HCT116 (cell line): Measurements from ENCODE around the gene CNTROB. TPM values are rescaled to one million over a fixed set of nuclear protein-coding genes. Genes with fewer than 3 reads are reported as not detected.

Source experiments
- ATAC-seq: fragments of 200-7000 bp; cut with Tn5 transposase; 2 replicates; pipeline ENCODE4 v1.9.1; 2020; ENCODE audit warnings: mild to moderate bottlenecking, moderate library complexity
- BruUV-seq: library from RNA; stranded (reverse); fragments of 400-500 nt; replicated peaks from 2 replicates; lab custom pipeline; 2021; lab: Mats Ljungman, UMichigan
- CTCF ChIA-PET: fragments of 300-600 bp; sonication (Branson Sonifier 250); formaldehyde crosslinking; loops from one replicate; lab custom pipeline; 2021; ENCODE audit warnings: antibody characterized with exemption; lab: Charles Lee
- POLR2A ChIA-PET: fragments of 300-600, 350-600 bp; sonication (Branson Sonifier 250); formaldehyde crosslinking; loops from one replicate; lab custom pipeline; 2021; ENCODE audit warnings: antibody characterized with exemption; lab: Charles Lee
- RAD21 ChIA-PET, 2 experiments: fragments of 300-600 bp; sonication (Branson Sonifier 250); formaldehyde crosslinking; loops; one replicate each; lab custom pipeline; 2023; ENCODE audit warnings: low total read pairs in 2 of 2; ENCODE audit not compliant: uncharacterized antibody in 2 of 2, unreplicated experiment in 2 of 2, low non-redundant PET in 1 of 2; lab: Charles Lee
- DNase-seq: peaks from one replicate; pipeline ENCODE4 v3.0.0-alpha.2; 2010; ENCODE audit warnings: low read depth, low spot score
- H2AFZ ChIP-seq: fragments of 200-600 bp; shearing (Covaris generic), sonication (generic); 2 replicates; pipeline ENCODE4 v1.6.1; 2017; ENCODE audit warnings: low read depth, mixed run types, mixed read lengths, antibody characterized with exemption, low read length; ENCODE audit not compliant: poor library complexity, severe bottlenecking
- H3K27ac ChIP-seq: 2 replicates; pipeline ENCODE4 v1.5.1; 2012; ENCODE audit warnings: low read depth, low read length
- H3K27me3 ChIP-seq: fragments of 200-600 bp; sonication (generic); 2 replicates; pipeline ENCODE4 v1.6.1; 2016; ENCODE audit warnings: mixed run types, low read length, mixed read lengths; ENCODE audit not compliant: insufficient read depth
- H3K36me3 ChIP-seq, 2 experiments: fragments of 200-500 bp in 1 of 2; fragments of 200-600 bp in 1 of 2; sonication (Bioruptor generic) in 1 of 2; sonication (generic) in 1 of 2; 2 replicates each; pipeline versions ENCODE4 v1.5.1 to v1.6.1; 2014 to 2016; ENCODE audit warnings: low read length in 2 of 2, inconsistent platforms in 1 of 2, mixed read lengths in 1 of 2, mixed run types in 1 of 2; ENCODE audit not compliant: insufficient read depth in 2 of 2, control insufficient read depth in 1 of 2
- H3K4me1 ChIP-seq, 2 experiments: fragments of 200-600 bp in 1 of 2; sonication (generic) in 1 of 2; 2 replicates each; pipeline versions ENCODE4 v1.5.1 to v1.6.1; 2012 to 2017; ENCODE audit warnings: low read length in 2 of 2, inconsistent platforms in 1 of 2, mild to moderate bottlenecking in 1 of 2, mixed read lengths in 1 of 2, mixed run types in 1 of 2, moderate library complexity in 1 of 2; ENCODE audit not compliant: insufficient read depth in 2 of 2, control insufficient read depth in 1 of 2
- H3K4me2 ChIP-seq: fragments of 200-600 bp; sonication (generic); 2 replicates; pipeline ENCODE4 v1.6.1; 2017; ENCODE audit warnings: mixed run types, low read length, mixed read lengths
- H3K4me3 ChIP-seq, 2 experiments: fragments of 200-600 bp in 1 of 2; sonication (generic) in 1 of 2; replicated peaks in 1 of 2; 2 replicates each; pipeline ENCODE4 v1.5.1; 2011 to 2016; ENCODE audit warnings: low read length in 2 of 2, control low read depth in 1 of 2, low read depth in 1 of 2, mild to moderate bottlenecking in 1 of 2, mixed read lengths in 1 of 2, mixed run types in 1 of 2
- H3K79me2 ChIP-seq: fragments of 200-600 bp; sonication (generic); 2 replicates; pipeline ENCODE4 v1.6.1; 2017; ENCODE audit warnings: mild to moderate bottlenecking, mixed run types, low read length, moderate library complexity, mixed read lengths; ENCODE audit not compliant: insufficient read depth
- H3K9ac ChIP-seq: fragments of 200-600 bp; sonication (generic); 2 replicates; pipeline ENCODE4 v1.6.1; 2016; ENCODE audit warnings: low read length, mixed read lengths
- H3K9me2 ChIP-seq: fragments of 200-600 bp; sonication (generic), shearing (Covaris generic); 2 replicates; pipeline ENCODE4 v1.6.1; 2017; ENCODE audit warnings: mixed run types, mild to moderate bottlenecking, moderate library complexity; ENCODE audit not compliant: insufficient read depth
- H3K9me3 ChIP-seq, 2 experiments: fragments of 200-500 bp in 1 of 2; fragments of 200-600 bp in 1 of 2; sonication (Bioruptor generic) in 1 of 2; sonication (generic) in 1 of 2; 2 replicates each; pipeline ENCODE4 v1.6.1; 2014 to 2017; ENCODE audit warnings: low read length in 2 of 2, mixed read lengths in 2 of 2, inconsistent platforms in 1 of 2, low read depth in 1 of 2, mild to moderate bottlenecking in 1 of 2, mixed run types in 1 of 2, moderate library complexity in 1 of 2; ENCODE audit not compliant: control insufficient read depth in 1 of 2, insufficient read depth in 1 of 2
- H4K20me1 ChIP-seq: fragments of 200-600 bp; sonication (generic), shearing (Covaris generic); 2 replicates; pipeline ENCODE4 v1.6.1; 2017; ENCODE audit warnings: mixed run types, mild to moderate bottlenecking, moderate library complexity; ENCODE audit not compliant: insufficient read depth
- CEBPB ChIP-seq: IDR thresholded peaks from 2 replicates; pipeline ENCODE4 v1.6.1; 2012; ENCODE audit warnings: low read depth
- CTCF ChIP-seq, 3 experiments: fragments of 200-600 bp in 1 of 3; sonication (generic) in 1 of 3; IDR thresholded peaks in 2 of 3; conservative IDR thresholded peaks in 1 of 3; 2 replicates each; pipeline ENCODE4 v1.5.1; 2012 to 2017; ENCODE audit warnings: low read depth in 2 of 3, low read length in 2 of 3, antibody characterized with exemption in 1 of 3, borderline replicate concordance in 1 of 3, control low read depth in 1 of 3, mild to moderate bottlenecking in 1 of 3, mixed read lengths in 1 of 3, mixed run types in 1 of 3, moderate library complexity in 1 of 3; ENCODE audit not compliant: insufficient read depth in 1 of 3
- EZH2phosphoT487 ChIP-seq: fragments of 200-600 bp; IDR thresholded peaks from 2 replicates; pipeline ENCODE4 v1.6.1; 2018; ENCODE audit warnings: antibody characterized with exemption, borderline replicate concordance
- JUND ChIP-seq: IDR thresholded peaks from 2 replicates; pipeline ENCODE4 v1.6.1; 2012
- POLR2A ChIP-seq: IDR thresholded peaks from 2 replicates; pipeline ENCODE4 v1.7.0; 2011; ENCODE audit warnings: borderline replicate concordance; ENCODE audit not compliant: insufficient read depth, insufficient read length; ENCODE audit errors: extremely low read depth
- POLR2AphosphoS5 ChIP-seq: IDR thresholded peaks from 2 replicates; pipeline ENCODE4 v1.6.1; 2011; ENCODE audit warnings: mild to moderate bottlenecking, low read depth, low read length, moderate library complexity
- RAD21 ChIP-seq: IDR thresholded peaks from 2 replicates; pipeline ENCODE4 v1.6.1; 2012; ENCODE audit warnings: low read depth, mild to moderate bottlenecking
- SIN3A ChIP-seq: IDR thresholded peaks from 2 replicates; pipeline ENCODE4 v1.6.1; 2012; ENCODE audit warnings: low read depth
- TCF7L2 ChIP-seq: IDR thresholded peaks from 2 replicates; pipeline ENCODE4 v1.7.0; 2011; ENCODE audit warnings: borderline replicate concordance, inconsistent platforms; ENCODE audit not compliant: insufficient read depth, insufficient read length; ENCODE audit errors: extremely low read depth
- YY1 ChIP-seq: IDR thresholded peaks from 2 replicates; pipeline ENCODE4 v1.6.1; 2011; ENCODE audit warnings: low read length, low read depth, moderate library complexity, mild to moderate bottlenecking; ENCODE audit not compliant: insufficient replicate concordance; ENCODE audit errors: extremely low read depth
- intact Hi-C: fragments of 100-400 bp; cut with micrococcal nuclease; formaldehyde crosslinking; loops from 2 replicates; pipeline ENCODE4 v1.10.0; 2022
- total RNA-seq: library from RNA; stranded (reverse); gene quantifications from one replicate; pipeline ENCODE4 v1.2.1, GENCODE V29; 2021; ENCODE audit not compliant: unreplicated experiment

The CNTROB gene
- total RNA-seq, 1 experiment from 2014 or later, result 54.6 TPM

DNA sequence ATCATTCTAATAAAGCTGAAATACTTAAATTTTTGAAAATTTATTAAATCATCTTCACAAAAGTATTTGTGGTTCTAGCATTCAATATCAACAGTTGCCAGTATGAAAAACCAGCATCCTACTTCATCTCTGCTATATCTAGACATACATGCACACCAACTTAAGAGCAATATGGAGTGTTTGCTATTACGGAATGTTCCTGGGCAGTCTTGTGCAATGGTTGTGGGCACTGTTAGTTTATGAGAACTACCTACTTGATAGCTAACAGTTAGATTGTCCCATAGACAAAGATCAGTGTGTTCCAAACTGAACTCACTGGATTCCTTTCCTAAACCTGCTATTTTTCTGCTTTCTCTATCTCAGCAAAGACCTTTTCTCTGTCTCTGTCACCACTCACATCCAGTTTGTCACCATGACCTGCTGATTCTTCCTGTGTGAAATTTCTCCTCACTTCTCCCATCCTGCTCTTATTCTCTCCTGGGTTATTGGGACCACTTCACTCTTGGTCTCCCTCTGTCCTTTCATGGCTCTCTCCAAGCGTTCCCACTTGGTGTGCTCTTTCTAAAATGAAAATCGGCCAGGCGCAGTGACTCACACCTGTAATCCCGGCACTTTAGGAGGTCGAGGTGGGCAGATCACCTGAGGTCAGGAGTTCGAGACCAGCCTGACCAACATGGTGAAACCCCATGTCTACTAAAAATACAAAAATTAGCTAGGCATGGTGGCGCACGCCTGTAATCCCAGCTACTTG lies 27.7 kb downstream of the CNTROB start:
- TF ChIP-seq POLR2A, result no peak
- ChIA-PET CTCF (no interaction called here), RAD21 (no interaction called here), POLR2A (no interaction called here)
- H3K4me2 ChIP-seq, result no peak overlapping the region
- no peaks in the 10 kb centered on the region for H3K36me3 ChIP-seq
- no peaks in the 10 kb centered on the region for H3K27me3 ChIP-seq
- no peaks in the 10 kb centered on the region for H3K4me1 ChIP-seq
- no TSS peak for BruUV-seq
- ATAC-seq (no peak), DNase-seq (no peak)
- H3K9me2 ChIP-seq, result no peaks in the 10 kb centered on the region
- H3K4me3 ChIP-seq, result no peak overlapping the region
- intact Hi-C loops, result no loop called here
- no peak overlapping the region for H2AFZ ChIP-seq
- no peaks in the 10 kb centered on the region for H3K9me3 ChIP-seq
- no peaks in the 10 kb centered on the region for H4K20me1 ChIP-seq
- no peak overlapping the region for H3K9ac ChIP-seq
- H3K79me2 ChIP-seq, result no peaks in the 10 kb centered on the region
- no peak overlapping the region for H3K27ac ChIP-seq

GRCh38 chr17:7961421-7961820 lies 29.4 kb downstream of the CNTROB start:
- ATAC-seq (no peak), DNase-seq (no peak)
- intact Hi-C loops, result no loop called here
- no peak overlapping the region for H3K27ac ChIP-seq
- H2AFZ ChIP-seq, result no peak overlapping the region
- no peaks in the 10 kb centered on the region for H3K79me2 ChIP-seq
- no peaks in the 10 kb centered on the region for H3K9me2 ChIP-seq
- ChIA-PET RAD21 (no interaction called here), POLR2A (no interaction called here), CTCF (no interaction called here)
- TF ChIP-seq TCF7L2, result no peak
- no peak for TF ChIP-seq YY1
- TF ChIP-seq SIN3A, result no peak
- TF ChIP-seq POLR2AphosphoS5, result no peak
- TF ChIP-seq JUND, result no peak
- TF ChIP-seq EZH2phosphoT487, result no peak
- no peak for TF ChIP-seq RAD21
- TF ChIP-seq CEBPB, result no peak
- no peak for TF ChIP-seq CTCF (IDR thresholded peaks at IDR 0.05 in 2 of 3, conservative IDR thresholded peaks at IDR 0.05 in 1 of 3; ENCODE audit: borderline replicate concordance in 1 of 3, insufficient read depth in 1 of 3, low read depth in 2 of 3, low read length in 2 of 3)
- TF ChIP-seq POLR2A, result no peak
- no peaks in the 10 kb centered on the region for H3K4me1 ChIP-seq
- no TSS peak for BruUV-seq
- H3K4me3 ChIP-seq, result no peak overlapping the region
- H3K9me3 ChIP-seq, result no peaks in the 10 kb centered on the region
- no peak overlapping the region for H3K9ac ChIP-seq
- no peaks in the 10 kb centered on the region for H3K36me3 ChIP-seq
- no peak overlapping the region for H3K4me2 ChIP-seq
- no peaks in the 10 kb centered on the region for H4K20me1 ChIP-seq
- no peaks in the 10 kb centered on the region for H3K27me3 ChIP-seq
